NCI-H82 treated with DMSO at 0.1 percent for 48 hours (cell line): Measurements from ENCODE around the gene DUOXA2.
"Not testable (repeated sequence)": the region's sequence is repeated elsewhere in the genome, so short reads cannot be mapped to it uniquely, and the experiment has no call there.

Source experiments
- DNase-seq: peaks from one replicate; lab custom pipeline; 2025; ENCODE audit not compliant: unreplicated experiment; lab: John Stamatoyannopoulos, UW

DUOXA2 gene

GRCh38 chr15:45114076-45114750, at the start of gene DUOXA2, which contains the start of gene DUOX2:
Gene DUOXA2, plus strand, starts transcription at chr15:45114326. Its CDS starts 280 bp downstream, at chr15:45114606.
Gene DUOX2, minus strand, starts transcription at chr15:45114172. Its CDS starts 761 bp downstream, at chr15:45113411.
- DNase-seq = no peak

DNA sequence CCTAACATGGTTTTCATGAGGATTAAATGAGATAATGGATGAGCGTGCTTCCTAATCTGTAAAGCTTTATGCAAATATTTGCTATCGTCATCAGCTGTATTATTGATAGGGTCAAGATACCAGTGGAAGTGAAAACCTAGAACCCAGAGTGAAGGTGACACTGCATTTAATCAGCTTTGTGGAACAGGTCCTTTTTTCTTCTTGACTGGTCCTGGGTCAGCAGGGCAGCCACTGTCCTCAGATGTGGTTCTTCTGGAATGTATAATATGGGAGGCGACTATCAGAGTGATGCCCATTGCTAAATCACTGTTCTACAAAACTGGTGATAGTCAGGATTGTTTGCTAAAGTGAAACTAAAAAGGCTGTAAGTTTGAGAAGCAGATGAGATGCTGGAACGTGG, 49.7 kb upstream of the DUOXA2 start:
- no peak for DNase-seq

DNA sequence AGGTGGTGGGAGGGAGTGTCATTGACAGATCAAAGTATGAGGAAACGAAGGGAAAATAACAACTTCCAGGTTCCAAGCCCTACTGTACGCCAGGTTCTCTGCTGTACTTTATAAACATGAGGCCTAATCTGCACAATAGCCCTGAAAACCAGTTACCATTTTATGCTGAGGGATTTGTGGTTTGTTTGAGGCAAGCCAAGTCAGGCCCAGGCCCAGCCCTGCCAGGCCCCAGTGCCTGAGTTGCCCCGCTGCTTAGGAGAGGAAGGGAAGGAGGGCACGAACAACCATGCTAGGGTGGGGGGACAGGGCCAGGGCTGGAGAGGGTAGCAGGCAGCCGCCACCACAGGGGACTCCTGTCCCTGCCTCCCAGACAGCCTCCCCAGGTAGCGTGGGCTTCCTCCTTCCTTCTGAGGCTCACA, 44.2 kb upstream of the DUOXA2 start:
- DNase-seq = not testable (repeated sequence)

DNA sequence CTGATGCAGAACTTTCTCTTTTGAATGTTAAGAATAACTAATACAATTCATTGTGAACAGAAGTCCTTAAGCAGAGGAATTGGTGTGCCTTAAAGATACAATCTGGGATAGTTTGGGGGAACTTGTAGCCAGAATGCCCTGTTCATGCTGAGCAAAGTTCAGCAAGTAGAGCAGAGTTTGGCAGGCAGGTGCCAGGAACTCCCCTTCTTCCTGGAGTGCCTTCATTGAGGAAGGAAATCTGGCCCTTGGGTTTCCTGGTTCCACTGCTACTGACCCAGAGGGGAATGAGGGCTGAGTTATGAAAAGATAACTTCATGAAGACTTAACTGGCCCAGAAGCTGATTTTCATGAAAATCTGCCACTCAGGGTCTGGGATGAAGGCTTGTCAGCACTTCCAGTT, 40.5 kb upstream of the DUOXA2 start:
- not testable (repeated sequence) for DNase-seq

DNA sequence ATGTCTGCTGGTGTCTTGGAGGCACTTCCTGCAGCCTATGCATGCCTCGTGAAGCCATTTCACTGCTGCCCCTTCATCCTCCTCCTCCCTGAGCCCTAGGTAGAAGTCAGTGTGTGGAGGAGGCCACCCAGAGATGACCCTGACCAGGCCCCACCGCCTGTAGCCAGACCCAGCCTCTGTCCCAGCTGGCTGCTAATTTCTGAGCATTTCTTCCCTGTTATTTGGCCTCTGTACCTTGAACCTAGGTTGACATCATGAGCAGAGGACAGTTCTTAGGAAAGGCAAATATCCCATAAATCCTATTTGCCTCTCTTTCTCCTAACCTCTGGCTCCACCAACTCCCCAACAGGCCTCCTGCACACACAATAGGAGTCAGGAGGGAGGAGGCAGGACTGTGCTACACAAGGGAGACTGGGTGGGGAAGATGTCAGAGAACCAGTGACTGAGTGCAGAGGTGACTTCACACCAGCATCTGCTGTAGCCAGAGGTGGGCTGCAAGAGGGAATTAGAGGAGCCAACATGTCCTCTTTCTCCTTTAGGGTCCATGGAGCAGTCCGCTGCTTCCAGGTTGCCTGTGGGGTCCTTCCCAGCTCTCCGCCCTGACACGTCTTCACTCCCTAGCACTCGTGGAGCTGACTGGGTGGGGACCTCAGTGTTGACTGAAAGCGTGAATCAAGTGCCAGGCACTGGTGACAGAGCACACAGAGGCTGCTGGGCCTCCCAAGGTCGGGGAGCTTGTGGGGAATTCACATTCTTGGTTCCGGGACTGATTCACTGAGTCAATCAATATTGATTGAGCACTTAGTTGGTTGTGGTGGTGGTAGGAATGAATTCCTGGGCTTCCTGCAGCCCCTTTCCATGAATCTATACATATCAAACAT, 38.4 kb upstream of the DUOXA2 start:
- DNase-seq = not testable (repeated sequence)

DNA sequence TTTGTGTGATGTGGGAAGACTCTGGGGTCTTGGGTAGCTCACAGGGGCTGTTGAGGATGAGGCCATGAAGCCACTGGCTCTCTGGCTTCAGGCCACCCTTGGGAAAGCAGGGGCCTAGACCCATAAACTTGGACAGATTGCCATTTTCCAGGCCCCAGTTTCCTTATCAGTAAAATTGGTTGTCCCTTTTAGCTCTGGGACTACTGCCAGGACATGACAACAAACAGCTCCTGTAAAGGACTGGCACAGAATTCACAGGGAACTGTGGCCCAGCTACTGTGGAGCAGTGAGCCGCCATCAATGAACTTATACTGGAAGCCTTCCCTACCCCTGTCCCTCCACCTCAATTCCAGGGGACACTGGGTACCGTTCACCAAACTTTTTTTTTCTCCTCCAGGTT, 36.7 kb upstream of the DUOXA2 start:
- DNase-seq = not testable (repeated sequence)

- DNase-seq = not testable (repeated sequence)
These were observed 34.9 kb upstream of the DUOXA2 start for GRCh38 chr15:45079201-45079600.

DNA sequence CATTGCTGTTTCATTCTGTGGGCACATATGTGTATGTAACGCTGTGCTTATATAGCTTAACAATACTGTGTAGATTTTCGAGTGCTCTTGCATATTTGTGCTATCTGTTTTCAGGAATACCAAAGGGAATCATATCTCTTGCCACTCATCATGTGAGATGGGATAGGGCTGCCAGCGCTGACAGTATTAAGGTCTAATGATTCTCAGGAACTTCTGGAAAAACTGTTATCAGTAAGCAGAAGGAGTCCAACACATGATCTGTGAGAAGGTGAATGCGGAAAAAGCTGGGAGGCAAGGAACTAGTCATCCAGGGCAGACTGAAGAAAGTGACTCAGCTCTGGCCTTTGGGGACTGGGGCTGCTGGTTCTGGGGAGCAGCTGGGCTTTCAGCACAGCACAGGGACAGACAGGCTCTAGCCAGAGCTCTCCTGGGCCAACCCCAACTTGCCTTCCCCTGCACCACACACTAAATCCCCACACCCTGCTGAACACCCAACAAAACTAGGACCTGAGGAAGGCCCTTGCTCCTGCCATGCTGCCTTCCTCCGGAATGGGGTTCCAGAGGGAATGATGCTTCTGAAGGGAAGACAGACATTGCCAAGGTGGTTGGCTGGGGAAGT, 34.4 kb upstream of the DUOXA2 start:
- DNase-seq = not testable (repeated sequence)

- not testable (repeated sequence) for DNase-seq
These were observed 33.5 kb upstream of the DUOXA2 start for GRCh38 chr15:45080593-45080992.

- not testable (repeated sequence) for DNase-seq
These were observed 31.7 kb upstream of the DUOXA2 start for GRCh38 chr15:45082412-45082811.

DNA sequence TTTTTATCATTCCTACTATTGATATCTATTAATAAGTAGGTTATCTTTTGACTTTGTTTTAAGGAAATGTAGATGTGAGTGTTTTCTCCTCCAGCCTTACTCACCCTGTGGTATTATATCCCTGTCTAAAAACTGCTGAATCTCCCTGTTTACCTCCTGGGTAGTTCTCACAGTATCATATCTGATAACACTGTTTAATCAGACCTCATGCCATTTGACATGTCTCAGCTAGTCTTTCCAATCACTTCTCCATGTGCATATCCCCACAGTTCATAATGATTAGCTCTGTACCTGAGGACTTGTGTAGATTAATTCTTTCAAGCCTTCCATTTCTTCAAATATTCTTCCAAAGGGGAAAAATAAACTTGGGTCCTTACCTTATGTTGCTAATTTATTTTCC, 30.9 kb upstream of the DUOXA2 start:
- DNase-seq = no peak

DNA sequence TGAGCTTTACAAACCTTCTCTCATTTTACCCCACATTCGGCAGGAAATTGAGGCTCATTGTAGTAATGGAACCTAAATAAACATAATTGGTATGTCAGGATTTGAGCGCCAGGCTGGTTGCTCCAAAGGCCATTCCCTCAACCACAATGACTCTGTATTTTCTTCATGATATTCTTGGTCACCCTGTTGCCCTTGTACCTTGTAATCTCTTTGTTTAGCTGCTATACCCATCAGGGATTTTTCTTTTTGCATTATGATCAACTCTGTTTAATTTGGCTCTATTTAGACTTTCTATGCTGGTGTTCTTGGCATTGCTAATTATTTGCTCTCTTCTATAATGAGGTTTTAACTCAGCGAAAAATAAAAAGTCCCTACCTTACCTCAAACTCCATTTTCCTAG, 30.0 kb upstream of the DUOXA2 start:
- DNase-seq = no peak

GRCh38 chr15:45087513-45087912, 26.6 kb upstream of the DUOXA2 start:
- no peak for DNase-seq

DNA sequence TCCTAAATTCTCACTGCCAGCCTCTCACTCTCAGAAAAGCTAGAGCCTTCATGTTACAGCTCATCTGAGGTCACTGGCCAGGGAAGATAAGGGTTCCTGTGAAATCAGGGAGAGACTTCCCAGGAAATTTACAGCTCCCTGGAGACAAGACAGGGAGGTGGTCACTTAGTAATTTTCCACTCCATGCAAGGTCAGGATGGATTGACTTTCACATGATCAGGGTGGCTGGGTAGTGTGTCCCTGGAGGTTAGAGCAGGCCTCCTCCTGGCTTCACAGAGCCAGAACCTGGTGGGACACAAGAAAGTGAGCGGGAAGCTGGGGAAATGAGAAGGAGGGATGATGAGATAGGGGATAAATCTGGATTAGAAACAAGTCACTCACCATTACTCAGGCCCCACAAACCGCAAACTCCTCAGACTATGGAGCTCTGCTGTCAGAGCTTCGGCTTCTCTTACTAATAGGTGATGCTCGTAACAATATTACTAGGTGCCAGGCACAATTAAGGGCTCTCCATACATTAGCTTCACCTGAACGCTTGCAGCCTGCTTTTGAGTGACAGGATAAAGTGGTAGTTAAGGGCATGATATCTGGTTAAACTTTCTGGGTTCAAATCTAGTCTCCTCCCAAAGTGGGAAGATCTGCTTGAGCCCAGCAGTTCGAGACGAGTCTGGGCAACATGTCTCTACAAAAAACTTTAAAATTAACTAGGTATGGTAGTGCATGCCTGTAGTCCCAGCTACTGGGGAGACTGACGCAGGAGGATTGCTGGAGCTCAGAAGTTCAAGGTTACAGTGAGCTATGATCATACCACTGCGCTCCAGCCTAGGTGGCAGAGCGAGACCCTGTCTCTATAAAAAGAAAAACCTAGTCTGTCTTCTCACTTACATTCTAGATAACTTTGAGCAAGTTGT, 25.1 kb upstream of the DUOXA2 start:
- DNase-seq = no peak

DNA sequence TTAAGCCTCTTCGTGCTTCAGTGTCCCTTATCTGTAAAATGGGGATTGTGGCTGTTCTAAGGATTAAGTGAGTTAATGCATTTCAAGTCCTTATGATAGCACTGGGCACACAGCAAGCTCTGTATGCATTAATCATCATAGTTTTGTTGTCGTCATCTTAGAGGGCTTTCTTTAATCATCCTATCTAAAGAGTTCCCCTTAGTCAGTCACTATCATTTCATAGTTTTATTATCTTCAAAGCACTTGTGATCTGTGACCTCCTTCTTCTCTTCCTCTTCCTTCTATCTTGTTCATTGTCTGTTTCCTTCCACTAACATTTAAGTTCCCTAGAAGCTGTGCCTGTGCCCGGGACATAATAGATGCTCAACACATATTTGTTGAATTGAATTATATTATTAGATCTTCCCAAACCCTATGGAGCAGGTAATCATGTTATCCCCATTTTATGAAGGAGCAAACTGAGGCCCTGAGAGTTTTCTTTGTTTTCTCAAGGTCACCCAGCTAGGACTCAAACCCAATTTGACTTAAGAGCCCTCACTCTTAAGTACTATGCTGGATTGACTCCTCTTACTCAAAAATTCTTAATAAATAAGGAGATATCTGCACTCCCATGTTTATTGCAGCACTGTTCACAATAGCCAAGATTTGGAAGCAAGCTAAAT, 24.3 kb upstream of the DUOXA2 start:
- no peak for DNase-seq

DNA sequence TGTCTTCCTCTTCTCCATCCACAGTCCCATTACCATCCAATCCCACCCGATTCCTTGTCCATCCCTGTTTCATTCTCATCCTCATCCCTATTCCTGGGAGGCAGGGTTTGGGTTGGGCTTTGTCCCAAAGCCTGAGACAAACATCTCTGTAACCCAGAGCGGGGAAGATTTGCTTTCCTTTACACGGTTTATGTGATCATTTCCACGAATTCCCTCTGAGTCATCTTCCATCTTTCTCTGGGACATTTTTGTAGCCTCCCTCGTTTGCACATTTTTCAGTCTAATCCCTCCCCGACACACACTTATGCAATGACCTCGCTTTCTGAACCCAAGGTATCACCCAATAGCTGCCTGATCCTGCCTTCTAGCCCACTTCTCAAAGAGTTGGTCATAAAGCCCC, 23.0 kb upstream of the DUOXA2 start:
- no peak for DNase-seq

- no peak for DNase-seq
These were observed 22.6 kb upstream of the DUOXA2 start for GRCh38 chr15:45091576-45091975.

GRCh38 chr15:45093013-45093412, 21.1 kb upstream of the DUOXA2 start:
- no peak for DNase-seq

DNA sequence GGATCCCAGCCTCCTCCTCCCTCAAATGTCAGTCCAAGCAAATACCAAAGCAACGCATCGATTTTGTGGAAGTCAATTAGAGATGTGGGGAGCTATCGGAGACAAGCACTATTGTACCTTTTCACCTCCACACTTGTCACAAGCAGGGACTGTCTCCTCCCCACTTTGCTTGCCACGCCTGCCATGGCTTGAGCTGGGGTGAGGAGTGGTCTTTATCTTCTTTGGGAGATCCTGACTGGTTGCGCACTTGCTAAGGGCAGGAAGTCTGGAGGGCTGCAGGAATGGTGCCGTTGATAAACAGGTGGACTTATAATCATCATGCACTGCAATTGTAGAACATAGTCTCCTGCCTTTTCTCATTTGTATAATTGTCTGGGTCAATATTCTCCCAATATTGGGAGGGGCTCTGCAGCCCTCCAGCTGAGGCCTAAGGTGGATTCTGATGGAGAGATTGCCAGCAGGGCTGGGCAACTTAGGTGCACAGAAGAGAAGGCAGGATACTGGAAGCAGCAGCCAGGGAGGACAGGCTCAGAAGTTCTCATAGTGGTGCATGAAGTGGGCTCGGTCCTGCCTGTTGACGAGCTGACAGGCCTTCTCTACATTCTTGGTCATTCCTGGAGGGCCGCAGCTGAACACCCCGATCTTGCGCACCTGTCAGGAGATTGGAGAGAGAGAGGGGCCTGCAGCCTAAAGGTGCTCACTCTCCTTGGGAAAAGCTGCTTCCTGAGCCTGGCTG, 20.3 kb upstream of the DUOXA2 start:
- DNase-seq = no peak
